NCI-H128 (cell line): ENCODE results near the gene ADTRP.
"Not testable (repeated sequence)": the region's sequence is repeated elsewhere in the genome, so short reads cannot be mapped to it uniquely, and the experiment has no call there.

Experiments used
- DNase-seq: peaks from one replicate; lab custom pipeline; 2025; ENCODE audit not compliant: unreplicated experiment; lab: John Stamatoyannopoulos, UW

The ADTRP gene

DNA sequence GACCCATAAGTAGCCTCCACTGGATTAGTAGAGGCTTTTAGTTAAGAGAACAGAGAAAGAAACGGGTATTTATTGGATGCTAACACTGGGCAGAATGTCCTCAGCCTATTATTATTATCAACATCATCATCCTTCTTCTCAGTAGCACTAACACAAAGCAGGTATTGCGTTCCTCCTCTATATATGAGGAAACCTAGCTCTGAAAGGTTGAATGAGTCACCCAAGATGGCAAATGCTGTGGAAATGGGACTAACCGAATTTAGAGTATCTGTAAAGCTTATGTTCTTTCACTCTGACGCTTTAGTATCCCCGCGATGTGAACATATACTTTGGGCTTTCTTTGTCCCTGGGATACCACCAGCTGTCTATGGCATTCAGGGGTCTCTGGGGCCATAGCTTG, 77.0 kb downstream of the ADTRP start:
- DNase-seq: no peak

DNA sequence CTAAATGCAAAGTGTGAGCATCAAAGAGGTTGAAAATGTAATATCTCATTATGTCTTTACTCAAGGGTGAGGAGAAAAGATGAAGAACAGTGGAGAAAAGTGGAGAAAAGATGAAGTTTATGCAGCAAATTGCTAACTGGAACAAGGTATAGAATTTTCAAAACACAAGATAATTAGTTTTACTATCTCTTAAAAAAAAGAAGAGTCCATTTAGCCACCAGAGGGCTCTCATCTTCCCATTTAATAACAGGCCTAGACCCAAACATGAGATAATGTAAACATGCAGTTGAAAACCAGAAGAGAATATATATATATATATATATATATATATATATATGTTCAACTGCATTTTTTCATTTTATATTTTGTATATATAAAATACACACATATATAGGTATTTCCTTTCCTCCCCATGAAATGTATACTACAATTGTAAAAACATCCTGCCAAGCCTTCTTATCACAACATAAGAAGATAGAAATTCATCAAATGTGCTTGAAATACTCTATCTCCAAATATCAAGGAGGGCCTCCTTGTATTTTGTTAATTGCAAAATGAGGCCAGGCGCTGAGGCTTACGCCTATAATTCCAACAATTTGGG, 78.4 kb downstream of the ADTRP start:
- no peak for DNase-seq

DNA sequence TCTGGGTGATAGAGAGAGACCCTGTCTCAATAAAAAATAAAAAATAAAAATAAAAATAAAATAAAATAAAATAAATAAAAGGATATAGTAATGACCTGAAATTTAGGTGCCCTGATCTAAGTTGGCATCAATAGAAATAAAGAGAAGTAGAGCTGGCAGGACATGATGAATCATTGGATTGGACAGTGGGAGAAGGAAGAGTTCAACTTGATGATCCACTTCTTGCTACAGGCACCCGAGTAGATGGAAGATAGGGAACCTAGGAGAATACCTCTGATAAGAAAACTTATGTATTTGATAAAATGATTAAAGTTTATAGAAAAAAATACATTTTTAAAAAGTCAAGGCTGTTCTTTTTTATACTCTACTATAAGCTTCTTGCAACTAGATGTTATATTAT, 79.0 kb downstream of the ADTRP start:
- DNase-seq: no peak

DNA sequence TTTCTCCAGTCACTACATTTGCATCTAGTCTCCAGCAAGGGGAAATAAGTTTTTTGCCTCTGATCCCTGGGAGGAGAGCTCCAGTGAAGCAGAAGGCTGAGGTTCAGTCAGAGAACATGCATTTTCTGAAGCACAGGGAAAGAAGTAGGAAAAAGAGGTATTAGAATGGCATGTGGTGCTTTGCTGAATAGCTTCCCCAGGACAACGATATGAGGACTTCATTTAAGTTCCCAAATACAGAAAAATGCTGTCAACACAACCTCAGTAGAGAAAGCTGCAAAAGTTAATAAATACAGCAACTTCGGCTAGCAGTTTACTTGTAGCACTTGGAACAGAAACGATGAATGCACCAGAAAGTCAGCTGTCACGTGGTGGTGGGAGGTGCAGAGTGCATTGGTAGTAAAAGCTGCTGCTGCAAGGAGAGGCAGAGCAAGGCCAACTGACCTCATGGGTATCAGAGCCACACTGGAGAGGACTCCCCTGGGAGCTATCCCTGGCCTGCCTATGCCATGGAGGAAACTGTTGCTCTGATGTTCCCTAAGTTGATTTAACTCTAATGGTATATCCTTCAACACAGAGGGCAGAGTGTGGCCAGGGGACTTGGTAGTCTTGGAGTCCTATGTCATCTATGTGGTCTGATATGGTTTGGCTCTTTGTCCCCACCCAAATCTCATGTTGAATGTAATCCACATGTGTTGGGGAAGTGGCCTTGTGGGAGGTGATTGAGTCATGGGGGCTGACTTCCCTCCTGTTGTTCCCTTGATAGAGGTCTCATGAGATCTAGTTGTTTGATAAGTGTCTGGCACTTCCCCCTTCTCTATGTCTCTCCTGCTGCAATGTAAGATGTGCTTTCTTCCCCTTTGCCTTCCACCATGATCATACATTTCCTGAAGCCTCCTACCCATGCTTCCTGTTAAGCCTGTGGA, 85.9 kb downstream of the ADTRP start:
- no peak for DNase-seq

- DNase-seq: no peak
Observed at GRCh38 chr6:11689847-11690246, 88.8 kb downstream of the ADTRP start.

DNA sequence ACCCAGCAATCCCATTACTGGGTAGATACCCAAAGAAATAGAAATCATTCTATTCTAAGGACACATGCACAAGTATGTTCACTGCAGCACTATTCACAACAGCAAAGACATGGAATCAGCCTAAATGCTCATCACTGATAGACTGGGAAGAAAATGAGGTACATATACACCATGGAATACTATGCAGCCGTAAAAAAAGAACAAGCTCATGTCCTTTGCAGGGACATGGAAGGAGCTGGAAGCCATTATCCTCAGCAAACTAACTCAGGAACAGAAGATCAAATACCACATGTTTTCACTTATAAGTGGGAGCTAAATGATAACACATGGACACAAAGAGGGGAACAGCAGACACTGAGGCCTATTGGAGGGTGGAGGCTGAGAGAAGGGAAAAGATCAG, 89.2 kb downstream of the ADTRP start:
- not testable (repeated sequence) for DNase-seq

DNA sequence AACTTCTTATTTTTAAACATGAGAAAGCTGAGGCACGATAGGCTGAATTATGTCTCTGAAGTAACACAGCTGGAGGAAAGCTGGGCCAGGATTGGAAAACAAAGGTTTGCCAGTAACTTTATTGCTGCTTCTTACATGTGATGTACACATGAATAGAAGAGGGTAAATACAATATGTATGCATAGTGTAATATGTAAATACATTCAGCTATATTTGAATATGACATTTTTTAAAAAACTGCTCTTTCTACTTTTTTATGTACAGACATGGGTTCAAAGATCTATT, 90.2 kb downstream of the ADTRP start:
- no peak for DNase-seq

- DNase-seq: no peak
Observed at GRCh38 chr6:11685481-11686093, 93.0 kb downstream of the ADTRP start.

DNA sequence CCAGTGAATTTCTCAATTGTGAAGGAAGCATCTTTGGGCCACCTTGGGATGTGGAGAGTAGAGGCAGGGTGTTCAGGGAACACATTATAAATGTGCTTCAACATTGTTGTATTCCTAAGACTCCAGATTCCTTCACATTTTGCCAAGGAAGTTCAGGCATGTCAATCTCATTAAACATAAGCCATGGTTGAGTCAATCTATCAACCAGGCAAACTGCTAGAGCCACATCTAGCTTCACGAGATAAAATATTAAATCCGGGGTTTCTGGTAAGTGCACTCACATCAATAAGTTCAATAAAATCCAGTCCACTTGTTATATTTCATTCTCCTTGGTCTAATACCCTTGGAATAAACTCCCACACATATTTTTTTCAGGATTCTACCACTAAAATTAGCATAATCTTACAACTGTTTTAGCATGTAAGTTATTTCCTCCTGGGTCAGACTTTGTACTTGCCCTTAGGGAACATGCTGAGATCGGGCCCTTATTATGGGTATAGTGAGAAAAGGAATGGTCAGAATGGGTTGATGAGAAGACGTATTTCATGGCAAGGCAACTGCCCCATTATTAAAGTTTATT, 93.6 kb downstream of the ADTRP start:
- DNase-seq: no peak

DNA sequence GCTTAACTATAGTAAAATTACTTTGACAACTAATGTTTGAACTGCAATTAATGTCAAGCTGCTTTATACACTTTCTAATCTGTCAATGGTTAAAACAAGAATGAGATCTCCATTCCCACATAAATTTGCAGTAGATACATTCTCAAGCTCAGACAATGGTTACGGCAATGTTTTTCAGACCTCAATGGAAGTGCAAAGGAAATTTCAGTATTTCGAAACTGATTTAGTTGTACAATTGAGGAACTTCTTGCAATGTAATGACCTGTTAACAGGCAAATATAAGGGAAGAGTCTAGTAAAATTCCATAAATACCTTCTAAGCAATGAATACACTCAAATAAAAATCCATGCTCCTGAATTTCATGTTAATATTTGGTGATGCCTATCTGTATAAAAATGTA, 94.7 kb downstream of the ADTRP start:
- DNase-seq: no peak

- no peak for DNase-seq
Observed at GRCh38 chr6:11682561-11682975, 96.0 kb downstream of the ADTRP start.

DNA sequence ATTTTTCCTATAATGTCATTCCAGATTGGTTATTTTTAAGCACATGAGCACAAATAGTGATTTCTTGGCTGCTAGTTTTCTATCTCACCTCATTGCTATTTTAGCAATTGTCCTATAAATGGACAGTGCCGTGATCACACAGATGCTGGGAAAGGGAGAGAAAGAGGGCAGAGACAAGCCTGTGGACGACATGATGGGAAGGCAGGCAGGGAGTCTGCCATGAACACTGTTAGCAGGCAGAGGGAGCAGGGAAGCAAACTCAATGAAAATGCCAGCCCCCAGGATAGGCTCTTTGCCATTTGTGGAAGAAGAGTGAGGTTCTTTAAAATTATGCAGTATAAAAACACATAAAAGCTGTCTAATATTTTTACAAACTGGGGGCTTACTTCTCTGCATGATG, 96.8 kb downstream of the ADTRP start:
- DNase-seq: no peak

GRCh38 chr6:11681357-11681756, 97.2 kb downstream of the ADTRP start:
- DNase-seq: no peak

- DNase-seq: not testable (repeated sequence)
Observed at GRCh38 chr6:11680479-11680878, 98.1 kb downstream of the ADTRP start.

DNA sequence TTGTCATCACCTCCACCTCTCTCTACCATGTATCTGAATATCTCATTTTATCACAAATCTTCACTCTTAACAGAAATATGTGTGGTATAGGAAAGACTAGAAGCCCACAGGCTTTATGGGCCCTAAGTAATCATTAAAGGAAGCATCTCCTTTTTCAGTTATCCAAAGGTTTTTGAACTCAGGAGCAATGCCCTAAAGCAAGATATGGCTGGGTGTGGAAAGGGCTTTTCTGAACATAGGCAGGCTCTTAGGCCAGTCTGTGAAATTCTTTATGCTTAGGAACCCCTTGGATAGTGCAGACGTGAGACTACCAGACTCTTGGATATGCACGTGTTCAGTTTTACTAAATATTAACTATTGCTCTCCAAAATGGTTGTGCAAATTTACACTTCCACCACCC, 99.5 kb downstream of the ADTRP start:
- no peak for DNase-seq

GRCh38 chr6:11675601-11676000, 103.0 kb downstream of the ADTRP start:
- DNase-seq: no peak

DNA sequence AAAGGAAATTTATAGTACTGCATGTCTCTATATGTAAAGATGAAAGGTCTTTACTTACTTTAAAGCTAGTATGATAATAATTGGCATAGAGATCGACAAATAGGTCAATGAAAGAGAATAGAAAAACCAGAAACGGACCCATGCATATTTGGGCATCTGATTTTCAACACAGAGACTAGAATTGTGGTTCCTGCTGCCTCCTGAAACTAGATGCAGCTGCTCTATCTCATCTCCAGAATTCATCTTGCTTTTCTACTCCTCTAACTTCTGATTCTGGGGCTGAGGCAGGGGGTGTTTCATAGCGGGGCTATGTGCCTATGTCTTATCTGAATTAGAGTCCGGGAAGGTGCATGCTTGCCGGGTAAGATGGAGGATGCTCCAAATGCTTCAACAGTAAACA, 105.9 kb downstream of the ADTRP start:
- DNase-seq: no peak

DNA sequence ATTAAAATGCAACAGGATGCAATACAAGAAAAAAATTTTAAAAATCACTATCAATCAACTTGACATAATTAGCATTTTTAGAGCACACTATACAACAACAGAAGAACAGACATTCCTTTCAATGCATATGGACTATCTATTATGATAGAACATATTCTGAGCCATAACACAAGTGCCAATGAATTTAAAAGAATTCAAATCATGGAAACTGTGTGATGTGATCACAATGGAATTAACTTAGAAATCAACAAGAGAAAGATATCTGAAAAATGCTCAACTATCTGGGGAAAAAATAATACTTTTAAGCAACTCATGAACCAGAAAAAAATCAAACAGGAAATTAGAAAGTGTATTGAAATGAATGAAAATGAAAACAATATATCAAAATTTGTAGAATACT, 106.3 kb downstream of the ADTRP start:
- DNase-seq: no peak

DNA sequence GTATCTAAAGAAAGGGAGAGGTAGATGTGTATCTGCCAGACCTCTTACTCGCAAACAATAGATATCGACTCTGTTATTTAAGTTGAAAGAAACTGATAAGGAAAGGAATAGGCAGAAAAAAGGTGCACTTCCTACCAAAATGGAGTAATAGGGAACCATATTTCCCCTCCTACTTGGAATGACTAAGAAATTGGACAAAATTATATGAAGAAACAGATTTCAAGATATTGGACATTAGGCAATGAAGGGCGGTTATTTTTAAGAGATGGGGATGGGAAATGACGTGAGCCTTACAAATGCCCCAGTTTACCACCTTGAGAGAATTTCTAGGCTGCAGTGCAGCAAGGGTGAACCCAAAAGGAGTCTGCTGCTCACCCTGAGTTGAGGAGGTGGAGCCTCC, 108.9 kb downstream of the ADTRP start:
- no peak for DNase-seq

GRCh38 chr6:11668455-11668854, 110.1 kb downstream of the ADTRP start:
- no peak for DNase-seq

DNA sequence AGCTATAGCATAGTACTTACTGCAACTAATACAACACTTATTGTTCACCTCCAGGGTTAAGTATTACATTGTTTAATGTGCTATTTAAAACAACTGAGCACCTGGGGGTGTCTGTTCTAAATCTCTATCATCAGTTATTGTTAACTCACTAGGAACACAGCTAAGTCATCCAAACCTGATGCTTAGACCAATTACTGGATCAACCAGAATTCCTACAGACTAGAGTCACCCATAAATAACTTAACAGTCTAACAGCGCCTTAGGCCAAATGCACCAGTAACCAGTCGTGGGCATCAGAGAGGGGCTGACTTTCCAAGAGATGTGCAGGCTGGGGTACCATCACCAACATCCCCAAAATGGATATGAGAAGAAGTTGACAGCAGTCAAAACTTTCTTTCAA, 110.7 kb downstream of the ADTRP start:
- no peak for DNase-seq
